Keratinocyte (primary cell): ENCODE data around the gene SEMA7A.

ENCODE experiments used
- CTCF ChIP-seq, 3 experiments: IDR thresholded peaks in 1 of 3; conservative IDR thresholded peaks in 1 of 3; optimal IDR thresholded peaks in 1 of 3; 2 replicates in 2 of 3; 3 replicates in 1 of 3; pipeline versions ENCODE3 to v1.5.1; 2011; ENCODE audit warnings: low read length in 3 of 3, mild to moderate bottlenecking in 3 of 3, moderate library complexity in 2 of 3, control low read depth in 1 of 3, inconsistent platforms in 1 of 3; ENCODE audit not compliant: insufficient read depth in 2 of 3; ENCODE audit errors: extremely low read depth in 1 of 3
- EZH2 ChIP-seq: IDR thresholded peaks from one replicate; pipeline ENCODE4 v1.6.1; 2012; ENCODE audit warnings: inconsistent platforms, mild to moderate bottlenecking, low read length, moderate library complexity

DNA sequence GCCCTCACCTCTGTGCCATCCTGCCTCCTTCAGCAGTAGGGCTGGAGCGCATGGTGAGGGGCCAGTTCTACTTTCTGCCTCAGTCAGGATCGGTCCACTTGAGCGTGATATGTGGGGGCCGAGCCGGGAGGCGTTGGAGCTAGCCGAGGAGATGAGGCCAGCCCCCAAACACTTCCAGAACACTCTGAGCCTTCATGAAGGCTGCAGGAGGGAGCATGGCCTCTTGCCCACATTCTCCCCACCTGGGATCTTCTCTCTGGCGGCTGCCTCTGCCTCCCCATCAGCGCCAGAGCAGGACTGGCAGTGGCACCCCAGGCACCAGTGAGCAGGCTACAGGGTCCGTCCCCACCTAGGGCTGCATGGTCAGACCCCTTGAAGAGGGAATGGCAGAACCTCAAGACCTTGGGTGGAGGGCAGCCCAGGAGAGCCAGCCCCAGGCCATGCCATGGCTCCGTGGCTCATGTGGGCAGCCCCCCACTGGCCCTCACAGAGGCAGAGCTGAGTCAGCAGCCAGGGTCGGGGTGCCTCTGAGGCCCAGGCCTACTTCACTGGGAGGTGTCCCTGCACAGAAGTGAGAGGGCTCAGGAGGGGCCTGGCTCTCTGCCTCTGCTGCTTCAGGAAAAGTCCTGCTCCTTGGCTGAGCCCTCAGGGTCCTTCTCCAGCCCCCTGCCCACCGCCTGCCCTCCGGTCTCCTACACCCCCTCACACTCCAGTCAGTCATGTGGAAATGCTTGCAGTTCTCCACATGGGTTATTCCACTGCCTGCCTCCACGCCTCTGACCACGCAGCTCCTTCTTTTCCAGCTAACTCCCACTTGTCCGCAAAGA, 38.2 kb downstream of the SEMA7A start:
- TF ChIP-seq EZH2, result no peak
- TF ChIP-seq CTCF (optimal IDR thresholded peaks at IDR 0.05 in 1 of 3, IDR thresholded peaks at IDR 0.05 in 1 of 3, conservative IDR thresholded peaks at IDR 0.05 in 1 of 3; ENCODE audit: extremely low read depth in 1 of 3, insufficient read depth in 2 of 3, low read length in 3 of 3), result no peak
